Mesenchymal stem cell (in vitro differentiated cells and primary cell): ENCODE data around the gene AIG1.
"Not testable (repeated sequence)": the region's sequence is repeated elsewhere in the genome, so short reads cannot be mapped to it uniquely, and the experiment has no call there.

Source experiments
- DNase-seq: peaks from one replicate; pipeline ENCODE4 v3.0.0-alpha.2; 2013
- H2AFZ ChIP-seq: one replicate; pipeline ENCODE4 v1.6.1; 2013; ENCODE audit warnings: low read depth, mild to moderate bottlenecking, control low read depth, inconsistent platforms, low read length, moderate library complexity
- H2AK5ac ChIP-seq: 2 replicates; pipeline ENCODE4 v1.6.1; 2013; ENCODE audit warnings: low read length, moderate library complexity, mild to moderate bottlenecking, inconsistent platforms; ENCODE audit not compliant: severe bottlenecking
- H2BK120ac ChIP-seq: one replicate; pipeline ENCODE4 v1.6.1; 2013; ENCODE audit warnings: low read depth, mild to moderate bottlenecking, inconsistent platforms, low read length, moderate library complexity
- H2BK12ac ChIP-seq, 2 experiments: one replicate each; pipeline ENCODE4 v1.6.1; 2013; ENCODE audit warnings: inconsistent platforms in 2 of 2, low read length in 2 of 2, mild to moderate bottlenecking in 2 of 2, moderate library complexity in 2 of 2, control low read depth in 1 of 2
- H2BK15ac ChIP-seq: one replicate; pipeline ENCODE4 v1.6.1; 2013; ENCODE audit warnings: mild to moderate bottlenecking, low read depth, inconsistent platforms; ENCODE audit not compliant: poor library complexity, severe bottlenecking
- H2BK5ac ChIP-seq: 2 replicates; pipeline ENCODE4 v1.6.1; 2013; ENCODE audit warnings: low read depth, mild to moderate bottlenecking, low read length, control low read depth, inconsistent platforms; ENCODE audit not compliant: poor library complexity, severe bottlenecking
- H3K14ac ChIP-seq, 2 experiments: one replicate each; pipeline ENCODE4 v1.6.1; 2013; ENCODE audit warnings: inconsistent platforms in 2 of 2, low read length in 2 of 2, control low read depth in 1 of 2, mild to moderate bottlenecking in 1 of 2, moderate library complexity in 1 of 2
- H3K18ac ChIP-seq, 2 experiments: one replicate each; pipeline ENCODE4 v1.6.1; 2013; ENCODE audit warnings: inconsistent platforms in 2 of 2, low read length in 2 of 2, control low read depth in 1 of 2, low read depth in 1 of 2, mild to moderate bottlenecking in 1 of 2
- H3K23ac ChIP-seq, 2 experiments: one replicate each; pipeline ENCODE4 v1.6.1; 2013; ENCODE audit warnings: inconsistent platforms in 2 of 2, low read length in 2 of 2, mild to moderate bottlenecking in 2 of 2, moderate library complexity in 2 of 2, control low read depth in 1 of 2
- H3K27ac ChIP-seq: 2 replicates; pipeline ENCODE4 v1.5.1; 2013; ENCODE audit warnings: mild to moderate bottlenecking, moderate library complexity, low read length, control low read depth, inconsistent platforms; ENCODE audit not compliant: poor library complexity, severe bottlenecking
- H3K27me3 ChIP-seq, 2 experiments: 2 replicates each; pipeline versions ENCODE4 v1.6.1 to v1.7.0; 2013; ENCODE audit warnings: low read length in 2 of 2, mild to moderate bottlenecking in 2 of 2, moderate library complexity in 2 of 2, control low read depth in 1 of 2, inconsistent platforms in 1 of 2; ENCODE audit not compliant: control insufficient read depth in 1 of 2, insufficient read depth in 1 of 2
- H3K36me3 ChIP-seq, 2 experiments: 2 replicates each; pipeline versions ENCODE4 v1.6.1 to v1.7.0; 2013; ENCODE audit warnings: low read length in 2 of 2, control low read depth in 1 of 2, inconsistent platforms in 1 of 2, low read depth in 1 of 2, mild to moderate bottlenecking in 1 of 2; ENCODE audit not compliant: insufficient read depth in 2 of 2, control insufficient read depth in 1 of 2
- H3K4ac ChIP-seq, 2 experiments: one replicate each; pipeline ENCODE4 v1.6.1; 2013; ENCODE audit warnings: inconsistent platforms in 2 of 2, low read length in 2 of 2, mild to moderate bottlenecking in 2 of 2, moderate library complexity in 2 of 2, control low read depth in 1 of 2, low read depth in 1 of 2
- H3K4me1 ChIP-seq: 2 replicates; pipeline ENCODE4 v1.6.1; 2013; ENCODE audit warnings: low read depth, low read length, control low read depth; ENCODE audit not compliant: control insufficient read depth, insufficient read depth
- H3K4me2 ChIP-seq: 2 replicates; pipeline ENCODE4 v1.6.1; 2013; ENCODE audit warnings: low read length, mild to moderate bottlenecking, inconsistent platforms; ENCODE audit not compliant: poor library complexity, severe bottlenecking
- H3K4me3 ChIP-seq, 2 experiments: 2 replicates each; pipeline versions ENCODE4 v1.5.1 to v1.7.0; 2013; ENCODE audit warnings: low read length in 2 of 2, mild to moderate bottlenecking in 2 of 2, control low read depth in 1 of 2, low read depth in 1 of 2; ENCODE audit not compliant: insufficient read depth in 1 of 2
- H3K79me1 ChIP-seq: replicated peaks from 2 replicates; pipeline ENCODE4 v1.6.1; 2013; ENCODE audit warnings: mild to moderate bottlenecking, control low read depth, low read length, inconsistent platforms; ENCODE audit not compliant: poor library complexity, severe bottlenecking
- H3K9ac ChIP-seq: 2 replicates; pipeline ENCODE4 v1.7.0; 2013; ENCODE audit warnings: mild to moderate bottlenecking, low read length, moderate library complexity
- H3K9me3 ChIP-seq: 2 replicates; pipeline ENCODE4 v1.7.0; 2013; ENCODE audit warnings: mild to moderate bottlenecking, low read length; ENCODE audit not compliant: control insufficient read depth
- H4K8ac ChIP-seq: one replicate; pipeline ENCODE4 v1.6.1; 2013; ENCODE audit warnings: inconsistent platforms, mild to moderate bottlenecking, low read length, moderate library complexity
- H4K91ac ChIP-seq: one replicate; pipeline ENCODE4 v1.6.1; 2013; ENCODE audit warnings: mild to moderate bottlenecking, low read length, inconsistent platforms
- WGBS: methylation state at CpG from one replicate; pipeline ENCODE4 v1.1.7; 2013; ENCODE audit warnings: mixed read lengths; 5-methylcytosine and 5-hydroxymethylcytosine counted together

AIG1 gene

DNA sequence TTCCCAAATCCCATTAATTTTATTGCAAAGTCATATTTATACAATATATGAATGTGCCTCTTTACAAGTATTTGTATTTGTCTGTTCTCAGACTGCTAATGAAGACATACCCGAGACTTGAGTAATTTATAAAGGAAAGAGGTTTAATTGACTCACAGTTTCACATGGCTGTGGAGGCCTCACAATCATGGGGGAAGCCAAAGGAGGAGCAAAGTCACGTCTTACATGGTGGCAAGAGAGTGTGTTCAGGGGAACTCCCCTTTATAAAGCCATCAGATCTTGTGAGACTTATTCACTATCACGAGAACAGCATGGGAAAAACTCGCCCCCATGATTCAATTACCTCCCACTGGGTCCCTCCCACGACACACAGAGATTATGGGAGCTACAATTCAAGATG, 79.2 kb downstream of the AIG1 start:
- not testable (repeated sequence) for H2BK12ac ChIP-seq, H2AFZ ChIP-seq, H3K79me1 ChIP-seq, H2AK5ac ChIP-seq, H3K23ac ChIP-seq, H3K18ac ChIP-seq, H2BK15ac ChIP-seq, DNase-seq, H3K4me3 ChIP-seq, H2BK120ac ChIP-seq, H2BK5ac ChIP-seq, H4K8ac ChIP-seq, H3K4ac ChIP-seq, H3K36me3 ChIP-seq, H4K91ac ChIP-seq, H3K4me1 ChIP-seq, H3K27ac ChIP-seq, H3K9me3 ChIP-seq, H3K4me2 ChIP-seq, H3K27me3 ChIP-seq, H3K14ac ChIP-seq
- H3K9ac ChIP-seq: peak overlapping the region; percentile 85
- whole genome bisulfite sequencing: 87% methylated on average over 5 of the region's 5 CpGs

DNA sequence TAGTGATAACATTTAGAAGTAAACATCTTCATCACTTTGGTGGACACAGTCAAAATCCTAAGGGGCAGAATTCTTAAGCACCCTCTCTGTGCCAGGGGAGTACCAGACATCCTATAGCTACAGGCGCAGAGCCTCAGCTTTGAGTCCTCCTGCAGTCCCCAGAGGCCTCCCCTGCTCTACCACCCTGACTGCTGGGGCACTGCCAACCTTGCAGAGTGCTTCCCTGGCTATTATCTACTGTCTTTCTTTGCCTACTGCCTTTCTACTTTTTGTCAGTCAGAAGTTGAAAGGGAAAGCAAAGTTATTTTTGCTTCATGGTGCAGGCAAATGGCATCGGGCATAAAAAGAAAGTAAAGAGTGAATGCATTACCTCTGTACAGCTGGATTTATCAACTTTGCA, 80.1 kb downstream of the AIG1 start:
- Histone ChIP-seq H3K9ac (peak overlapping the region; percentile 85), H4K91ac (no peak overlapping the region), H2BK120ac (no peak overlapping the region), H3K18ac (no peak overlapping the region), H2BK12ac (no peak overlapping the region), H3K79me1 (no peaks in the 10 kb centered on the region), H2AFZ (no peak overlapping the region), H3K9me3 (no peaks in the 10 kb centered on the region), H3K4me2 (no peak overlapping the region), H3K27me3 (no peaks in the 10 kb centered on the region), H2BK5ac (no peak overlapping the region), H3K4me3 (peak overlapping the region in 1 of 2 experiments; percentile 5), H3K36me3 (peaks cover 0 to 8% of the 10 kb centered on the region in 2 experiments), H4K8ac (no peak overlapping the region), H2AK5ac (no peak overlapping the region), H2BK15ac (no peak overlapping the region), H3K27ac (no peak overlapping the region), H3K4me1 (no peaks in the 10 kb centered on the region), H3K4ac (no peak overlapping the region), H3K23ac (no peak overlapping the region), H3K14ac (no peak overlapping the region)
- DNase-seq: no peak
- 100% methylated on average over 2 of the region's 2 CpGs for WGBS

DNA sequence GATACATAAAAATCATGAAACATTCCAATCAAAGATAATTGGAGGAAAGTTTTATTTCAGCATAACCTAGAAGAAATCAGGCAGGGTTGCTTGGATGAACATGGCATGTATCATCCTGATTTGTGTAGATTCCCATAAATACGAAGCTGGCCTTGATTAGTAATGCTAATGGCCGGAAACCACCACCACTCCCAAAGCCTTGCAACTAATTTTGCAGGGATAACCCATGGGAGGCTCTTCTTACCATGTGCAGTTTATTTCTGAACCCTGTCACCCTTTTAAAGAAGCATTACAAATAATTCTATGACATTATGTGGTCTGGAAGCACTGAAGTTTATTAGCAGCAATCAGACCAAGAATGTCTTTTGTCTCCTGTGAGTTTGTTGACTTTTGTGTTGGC, 80.8 kb downstream of the AIG1 start:
- no peak overlapping the region for H3K14ac ChIP-seq

DNA sequence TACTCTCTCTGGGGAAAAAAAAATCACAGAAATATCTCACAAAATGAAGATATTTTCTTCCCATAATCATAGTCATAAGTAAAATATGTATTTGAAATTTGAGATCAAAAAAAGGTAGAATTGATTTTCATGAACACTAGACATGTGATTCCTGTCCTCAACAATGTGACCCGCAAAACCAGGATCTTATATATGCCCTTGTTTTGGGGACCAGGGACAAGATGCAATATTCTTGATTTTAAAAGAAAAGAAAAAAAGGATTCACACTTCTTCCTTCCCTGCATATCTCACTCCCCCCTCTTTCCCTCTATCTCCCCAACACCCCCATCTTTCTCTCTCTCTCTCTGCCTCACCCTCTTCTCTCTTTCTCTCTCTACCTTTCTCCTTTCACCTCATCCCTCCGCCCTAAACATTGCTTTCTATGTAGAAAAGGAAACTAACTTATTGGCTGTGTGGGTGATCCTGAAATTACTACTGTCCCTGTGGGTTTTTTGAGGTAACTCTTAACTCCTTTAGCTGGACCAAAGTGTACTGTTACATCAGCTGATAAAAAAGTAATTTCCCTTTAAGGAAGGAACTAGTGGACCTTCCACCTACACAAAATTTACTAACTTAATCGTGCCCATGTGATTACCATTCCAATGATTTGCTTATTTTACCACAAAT, 85.6 kb downstream of the AIG1 start:
- Histone ChIP-seq H2BK5ac (no peak overlapping the region), H3K27me3 (no peaks in the 10 kb centered on the region), H3K4ac (no peak overlapping the region), H3K4me1 (no peaks in the 10 kb centered on the region), H3K18ac (no peak overlapping the region), H2BK15ac (no peak overlapping the region), H3K9me3 (no peaks in the 10 kb centered on the region), H3K27ac (no peak overlapping the region), H3K14ac (no peak overlapping the region), H3K36me3 (no peaks in the 10 kb centered on the region), H3K9ac (no peak overlapping the region), H2BK120ac (no peak overlapping the region), H3K4me2 (no peak overlapping the region), H3K79me1 (no peaks in the 10 kb centered on the region), H3K23ac (no peak overlapping the region), H4K91ac (no peak overlapping the region), H4K8ac (no peak overlapping the region), H3K4me3 (no peak overlapping the region), H2BK12ac (no peak overlapping the region), H2AK5ac (no peak overlapping the region), H2AFZ (no peak overlapping the region)
- no peak for DNase-seq
- WGBS: 86% methylated on average over 2 of the region's 3 CpGs

More for the DNA sequence above, 80.8 kb downstream of the AIG1 start:
- Histone ChIP-seq H3K27ac (no peak overlapping the region), H3K4me2 (no peak overlapping the region), H3K23ac (no peak overlapping the region), H3K79me1 (no peaks in the 10 kb centered on the region), H2BK5ac (no peak overlapping the region), H2AFZ (no peak overlapping the region), H2BK15ac (no peak overlapping the region), H4K8ac (no peak overlapping the region), H4K91ac (no peak overlapping the region), H2BK12ac (no peak overlapping the region), H3K9me3 (no peaks in the 10 kb centered on the region), H2AK5ac (no peak overlapping the region), H3K4me3 (peak overlapping the region in 1 of 2 experiments; percentile 5), H3K27me3 (no peaks in the 10 kb centered on the region), H2BK120ac (no peak overlapping the region), H3K4ac (no peak overlapping the region), H3K18ac (no peak overlapping the region), H3K4me1 (no peaks in the 10 kb centered on the region), H3K36me3 (peaks cover 0 to 8% of the 10 kb centered on the region in 2 experiments), H3K9ac (peak overlapping the region; percentile 85)
- 100% methylated on average over 2 of the region's 2 CpGs for WGBS
- DNase-seq: no peak
